ENCODE measurements around the gene LCK. TPM values are rescaled to one million over a fixed set of nuclear protein-coding genes. Genes with fewer than 3 reads are reported as not detected.

The LCK gene
- polyA plus RNA-seq, 1 donor from 2014 or later: 80.5 TPM

- Mint-ChIP-seq H3K9me3 (no peaks in the 10 kb centered on the region), H3K4me1 (peaks cover 34 to 49% (median 43%) of the 10 kb centered on the region in 3 donors), H3K27ac (no peak overlapping the region)
Measured at GRCh38 chr1:32335535-32335789, 84.4 kb downstream of the LCK start.

More at GRCh38 chr1:32335535-32335789, 84.4 kb downstream of the LCK start:
- no peaks in the 10 kb centered on the region for H3K36me3 Mint-ChIP-seq
- peak overlapping the region in 3 of 4 donors; percentile 87 to 93 (median 90) for H3K4me3 Mint-ChIP-seq
- peaks cover 1% of the 10 kb centered on the region for H3K27me3 Mint-ChIP-seq

Other genes starting within 250 kb of the LCK start
- 123 TPM for gene KHDRBS1, start 237.4 kb upstream of the LCK start, polyA plus RNA-seq
- 5.9 TPM for gene TMEM39B, start 178.3 kb upstream of the LCK start, polyA plus RNA-seq
- gene KPNA6, start 143.2 kb upstream of the LCK start, polyA plus RNA-seq: 15.9 TPM
- 29.1 TPM for gene TXLNA, start 71.6 kb upstream of the LCK start, polyA plus RNA-seq
- gene CCDC28B, start 50.7 kb upstream of the LCK start, polyA plus RNA-seq: 14.0 TPM
- gene IQCC, start 45.6 kb upstream of the LCK start, polyA plus RNA-seq: 1.7 TPM
- not detected for gene DCDC2B, start 42.2 kb upstream of the LCK start, polyA plus RNA-seq
- 7.2 TPM for gene TMEM234, start 28.9 kb upstream of the LCK start, polyA plus RNA-seq
- gene EIF3I, start 28.9 kb upstream of the LCK start, polyA plus RNA-seq: 154 TPM
- not detected for gene FAM167B, start 4.0 kb upstream of the LCK start, polyA plus RNA-seq
- 183 TPM for gene HDAC1, start 40.8 kb downstream of the LCK start, polyA plus RNA-seq
- 219 TPM for gene MARCKSL1, start 85.0 kb downstream of the LCK start, polyA plus RNA-seq
- gene FAM229A, start 111.2 kb downstream of the LCK start, polyA plus RNA-seq: 1.7 TPM
- not detected for gene TSSK3, start 111.3 kb downstream of the LCK start, polyA plus RNA-seq
- gene BSDC1, start 143.2 kb downstream of the LCK start, polyA plus RNA-seq: 41.0 TPM
- gene ZBTB8B, start 213.8 kb downstream of the LCK start, polyA plus RNA-seq: not detected